HPDE6-E6E7 (cell line): ENCODE data around the gene TMCO6.
A peak's percentile ranks its signal among the peaks of the same experiment; 100 is the strongest.
"Not testable (repeated sequence)": the region's sequence is repeated elsewhere in the genome, so short reads cannot be mapped to it uniquely, and the experiment has no call there.

ENCODE experiments used
- DNase-seq: peaks from one replicate; pipeline ENCODE4 v3.0.0; 2011; ENCODE audit warnings: missing footprints; ENCODE audit errors: extremely low spot score

The TMCO6 gene

DNA sequence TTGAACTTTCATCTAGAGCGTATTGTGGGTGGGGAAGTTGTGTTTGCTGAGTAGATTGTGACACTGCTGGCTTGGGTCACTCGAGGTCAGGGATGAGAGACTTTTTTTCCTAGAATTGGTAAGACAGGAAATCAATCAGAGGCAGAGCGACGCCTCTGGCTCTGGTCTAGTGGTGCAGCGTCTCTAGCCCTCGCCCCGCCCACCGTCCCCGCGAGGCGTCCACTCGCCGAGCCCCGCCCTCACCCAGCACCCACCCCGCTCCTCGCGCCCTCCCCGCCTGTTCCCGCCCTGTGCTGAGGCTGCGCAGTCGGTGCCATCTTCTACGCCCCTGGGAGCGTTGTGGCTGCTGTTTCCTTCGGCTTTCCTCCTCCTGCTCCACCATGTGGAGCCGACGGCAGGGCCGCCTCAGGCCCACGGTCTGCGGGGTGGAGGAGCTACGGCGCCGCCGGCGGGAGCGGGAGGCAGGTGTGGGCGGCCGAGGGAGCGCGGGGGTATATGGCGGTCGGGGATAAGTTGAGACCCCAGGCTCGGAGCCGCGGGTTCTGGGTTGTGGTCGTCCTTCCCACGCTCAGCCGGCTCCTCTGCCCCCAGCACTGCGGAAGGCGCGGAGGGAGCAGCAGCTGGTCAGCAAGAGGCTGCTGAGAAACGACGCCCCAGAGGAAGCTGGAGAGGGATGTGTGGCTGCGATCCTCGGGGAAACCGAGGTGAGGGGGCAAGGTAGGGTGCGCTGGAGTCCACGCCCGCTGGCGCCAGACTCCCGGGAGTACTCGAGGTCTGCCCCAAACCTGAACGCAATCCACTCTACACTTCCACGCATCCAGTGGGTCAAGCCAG lies at the start of gene TMCO6:
TSS of gene TMCO6 (plus strand) at position 304 of the 834 bp plus-strand sequence. CDS start at position 381, 77 bp downstream.
- peak; percentile 98 for DNase-seq

DNA sequence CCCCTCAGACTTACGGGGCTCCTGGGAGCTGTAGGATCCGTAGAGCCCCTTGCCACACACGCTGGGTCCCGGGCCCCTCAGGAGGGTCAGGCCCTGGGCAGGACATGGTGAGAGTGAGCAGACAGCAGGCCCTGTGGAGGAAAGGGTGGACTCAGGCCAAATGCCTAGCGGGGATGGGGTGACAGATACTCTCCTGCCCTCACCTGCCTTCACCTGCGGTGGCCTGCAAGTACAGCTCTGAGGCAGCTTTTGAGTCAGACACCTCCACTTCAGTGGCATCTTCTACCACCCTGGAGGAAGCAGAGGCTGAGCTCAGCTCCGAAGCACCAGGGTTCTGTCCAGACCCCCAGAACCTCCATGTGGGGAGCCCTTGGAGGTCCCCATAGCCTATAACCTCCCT lies 48.4 kb upstream of the TMCO6 start:
- DNase-seq, result no peak

DNA sequence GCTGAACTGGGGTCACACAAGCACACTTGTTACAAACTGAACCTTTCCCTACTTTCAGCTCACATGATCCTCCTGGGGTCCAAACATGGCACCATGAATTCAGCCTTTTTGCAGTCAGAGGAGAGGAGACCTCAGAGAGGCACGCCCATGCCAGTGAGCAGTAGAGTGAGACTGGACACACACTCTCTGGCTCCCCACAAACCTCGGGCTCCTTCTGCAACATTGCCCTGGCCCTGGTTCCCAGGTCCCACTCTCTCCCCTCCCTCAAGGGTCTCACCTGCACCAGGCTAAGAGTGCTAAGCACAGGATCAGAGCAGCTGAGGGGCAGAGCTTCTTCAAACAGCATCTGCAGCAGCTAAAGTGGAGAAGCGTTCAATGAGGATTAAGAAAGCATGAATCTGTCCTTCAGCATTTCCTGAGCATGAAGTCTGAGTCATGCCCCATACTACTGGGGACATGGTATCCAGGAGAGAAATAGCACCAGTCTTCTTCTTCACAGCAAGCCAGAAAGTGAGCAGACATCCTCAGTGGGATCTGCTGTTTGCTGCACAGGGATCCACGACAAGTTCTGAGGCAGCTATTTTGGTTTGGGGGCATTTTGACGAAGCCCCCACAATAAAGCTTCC lies 47.4 kb upstream of the TMCO6 start:
- peak; percentile 56 for DNase-seq

DNA sequence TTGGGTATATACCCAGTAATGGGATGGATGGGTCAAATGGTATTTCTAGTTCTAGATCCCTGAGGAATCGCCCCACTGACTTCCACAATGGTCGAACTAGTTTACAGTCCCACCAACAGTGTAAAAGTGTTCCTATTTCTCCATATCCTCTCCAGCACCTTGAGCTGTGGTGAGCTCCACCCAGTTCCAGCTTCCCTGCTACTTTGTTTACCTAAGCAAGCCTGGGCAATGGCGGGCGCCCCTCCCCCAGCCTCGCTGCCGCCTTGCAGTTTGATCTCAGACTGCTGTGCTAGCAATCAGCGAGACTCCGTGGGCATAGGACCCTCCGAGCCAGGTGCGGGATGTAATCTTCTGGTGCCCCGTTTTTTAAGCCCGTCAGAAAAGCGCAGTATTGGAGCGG lies 46.2 kb upstream of the TMCO6 start:
- not testable (repeated sequence) for DNase-seq

DNA sequence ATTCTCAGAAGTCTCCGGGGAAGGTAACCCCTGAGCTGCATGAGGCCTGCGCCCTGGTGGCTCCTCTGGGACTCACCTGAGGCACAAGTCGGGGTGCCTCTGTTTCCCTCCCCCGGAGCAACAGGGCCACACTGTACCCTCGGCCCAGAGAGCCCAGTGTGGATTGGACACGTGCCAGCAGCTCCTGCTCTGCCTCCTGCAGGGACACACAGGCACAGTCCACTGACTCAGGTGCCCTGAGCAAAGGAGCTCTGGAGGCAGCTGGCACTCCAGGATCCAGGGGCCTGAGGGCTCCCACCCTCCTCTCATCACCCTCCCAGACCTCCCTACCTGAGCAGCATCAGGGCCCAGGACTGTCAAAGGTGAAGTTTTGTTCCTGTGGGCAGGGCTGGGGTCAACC lies 45.1 kb upstream of the TMCO6 start:
- DNase-seq, result no peak

DNA sequence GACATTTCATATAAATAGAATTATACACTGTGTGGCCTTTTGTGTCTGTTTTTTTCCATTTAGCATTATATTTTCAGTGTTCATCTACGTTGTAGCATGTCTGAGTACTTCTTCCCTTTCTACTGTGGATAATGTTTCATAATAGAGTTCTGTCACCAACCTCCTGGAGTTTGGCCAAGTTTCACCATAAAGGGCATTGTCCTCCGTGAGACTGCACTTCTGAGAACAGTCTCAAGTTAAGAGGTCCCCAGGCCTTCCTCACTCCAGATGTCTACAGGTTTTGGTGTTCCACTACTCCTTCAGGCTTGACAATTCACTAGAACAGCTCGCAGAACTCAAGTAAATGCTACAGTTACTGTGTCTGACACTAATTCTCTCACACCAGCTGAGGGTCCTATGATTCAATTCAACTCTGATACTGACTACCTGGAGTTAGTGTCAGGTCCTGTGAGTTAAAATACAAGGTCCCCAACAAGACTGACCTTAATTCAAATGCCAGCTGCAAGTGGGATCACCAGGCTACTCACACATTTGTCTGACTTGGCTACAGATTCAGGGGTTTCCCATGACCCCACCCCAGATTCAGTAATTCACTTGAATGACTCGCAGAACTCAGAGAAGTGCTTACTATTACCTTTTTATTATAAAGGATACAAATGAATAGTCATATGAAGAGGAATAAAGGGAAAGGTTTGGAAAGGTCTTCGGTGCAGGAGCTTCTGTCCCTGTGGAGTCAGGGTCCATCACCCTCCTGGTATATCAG lies 43.5 kb upstream of the TMCO6 start:
- DNase-seq, result no peak

DNA sequence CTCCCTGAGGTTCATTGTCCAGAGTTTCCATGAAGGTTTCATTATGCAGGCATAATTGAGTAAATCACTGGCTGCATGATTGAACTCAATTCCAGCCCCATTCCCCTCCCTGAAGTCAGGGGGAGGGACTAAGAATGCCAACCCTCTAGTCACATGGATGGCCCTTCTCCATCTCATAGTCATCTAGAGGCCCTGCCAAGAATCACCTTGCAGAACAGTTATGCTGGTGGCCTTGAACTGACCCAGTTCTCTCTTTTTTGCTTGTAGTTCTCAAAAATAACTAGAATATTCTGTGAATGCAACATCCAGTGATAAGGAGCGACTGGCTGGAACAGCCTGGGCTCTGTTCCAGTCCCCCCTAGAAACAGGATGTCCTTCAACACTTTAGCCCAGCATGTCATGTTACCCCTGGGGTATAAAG lies 42.9 kb upstream of the TMCO6 start:
- no peak for DNase-seq

DNA sequence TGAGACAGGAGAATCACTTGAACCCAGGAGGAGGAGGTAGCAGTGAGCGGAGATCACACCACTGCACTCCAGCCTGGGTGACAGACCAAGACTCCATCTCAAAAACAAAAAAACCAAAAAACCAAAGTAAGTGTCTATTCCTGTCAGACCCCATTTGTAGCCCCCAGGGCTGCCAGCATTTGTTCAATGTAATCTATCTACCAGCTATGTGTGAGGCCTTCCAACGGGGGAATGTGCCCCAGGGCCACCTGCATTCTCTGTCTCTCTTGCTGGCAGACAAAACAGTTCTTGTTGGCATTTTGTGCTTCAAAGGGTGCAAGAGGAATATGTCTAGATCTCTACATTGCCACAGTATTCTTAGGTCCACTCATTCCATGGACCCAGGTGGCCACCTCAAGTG lies 40.4 kb upstream of the TMCO6 start:
- no peak for DNase-seq

DNA sequence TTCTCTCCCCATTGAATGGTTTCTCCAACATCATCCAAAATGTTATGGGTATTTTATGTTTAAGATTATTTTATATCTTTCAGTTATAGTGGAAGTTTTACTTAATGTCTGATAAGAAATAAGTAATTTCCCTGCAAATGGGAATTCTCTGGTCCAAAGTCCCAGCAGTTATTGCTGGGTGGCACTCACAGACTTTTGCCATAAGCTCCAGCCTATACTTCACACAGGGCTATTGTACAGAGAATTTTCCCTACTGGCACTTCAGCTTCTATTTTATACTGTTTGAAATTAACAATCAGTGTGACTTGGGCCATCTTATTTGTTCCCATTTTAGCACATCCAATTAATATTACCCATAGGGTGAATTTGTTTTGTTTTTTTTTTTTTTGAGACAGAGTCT lies 39.2 kb upstream of the TMCO6 start:
- DNase-seq, result no peak

DNA sequence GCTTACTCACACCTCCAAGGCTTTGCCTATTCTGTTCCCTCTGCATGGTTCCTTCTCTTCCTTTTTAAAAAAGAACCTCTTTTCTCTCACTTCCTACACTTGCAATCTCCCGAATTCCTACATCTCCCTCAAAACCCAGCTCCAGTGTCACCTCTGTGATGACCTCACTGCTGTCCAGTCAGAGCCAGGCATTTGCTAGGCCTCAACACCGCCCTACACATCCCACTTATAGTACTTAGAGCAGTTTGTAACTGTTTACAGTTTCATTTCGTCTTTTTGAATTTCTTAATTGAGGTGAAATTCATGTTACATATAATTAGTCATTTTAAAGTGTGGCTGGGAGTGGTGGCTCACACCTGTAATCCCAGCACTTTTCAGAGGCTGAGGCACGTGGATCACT lies 37.1 kb upstream of the TMCO6 start:
- DNase-seq, result no peak

DNA sequence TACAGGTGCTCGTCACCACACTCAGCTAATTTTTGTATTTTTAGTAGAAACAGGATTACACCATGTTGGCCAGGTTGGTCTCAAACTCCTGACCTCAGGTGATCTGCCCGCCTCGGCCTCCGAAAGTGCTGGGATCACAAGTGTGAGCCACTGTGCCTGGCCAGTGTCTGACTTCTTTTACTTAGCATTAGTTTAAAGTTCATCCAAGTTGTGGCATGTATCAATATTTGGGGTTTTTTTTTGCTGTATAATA lies 35.9 kb upstream of the TMCO6 start:
- not testable (repeated sequence) for DNase-seq

DNA sequence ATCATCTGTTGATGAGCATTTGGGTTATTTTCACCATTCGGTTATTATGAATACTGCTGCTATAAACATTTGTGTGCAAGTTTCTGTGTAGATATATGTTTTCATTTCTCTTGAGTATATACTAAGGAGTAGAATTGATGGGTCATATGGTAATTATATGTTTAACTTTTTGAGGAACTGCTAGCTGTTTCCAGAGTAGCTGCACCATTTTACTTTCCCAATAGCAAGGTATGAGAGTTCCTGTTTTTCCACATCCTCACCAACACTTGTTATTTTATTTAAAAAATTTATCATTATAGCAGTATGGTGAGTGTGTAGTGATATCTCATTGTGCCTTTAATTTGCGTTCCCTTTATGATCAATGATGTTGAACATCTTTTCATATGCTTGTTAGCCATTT lies 35.5 kb upstream of the TMCO6 start:
- DNase-seq, result no peak

DNA sequence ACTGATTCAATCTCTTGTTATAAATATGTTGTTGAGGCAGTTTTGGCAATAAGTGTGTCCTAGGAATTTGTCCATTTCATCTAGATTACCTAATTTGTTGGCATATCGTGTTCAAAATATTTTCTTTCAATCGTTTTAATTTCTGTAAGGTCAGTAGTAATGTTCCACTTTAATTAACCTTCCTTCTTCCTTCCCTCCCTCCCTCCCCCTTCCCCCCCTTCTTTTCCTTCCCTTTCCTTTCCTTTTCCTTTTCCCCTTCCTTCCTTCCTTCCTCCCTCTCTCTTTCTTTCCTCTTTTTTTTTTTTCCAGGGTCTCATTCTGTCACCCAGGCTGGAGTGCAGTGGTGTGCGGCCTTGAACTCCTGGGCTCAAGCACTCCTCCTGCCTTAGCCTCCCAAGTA lies 33.4 kb upstream of the TMCO6 start:
- no peak for DNase-seq

DNA sequence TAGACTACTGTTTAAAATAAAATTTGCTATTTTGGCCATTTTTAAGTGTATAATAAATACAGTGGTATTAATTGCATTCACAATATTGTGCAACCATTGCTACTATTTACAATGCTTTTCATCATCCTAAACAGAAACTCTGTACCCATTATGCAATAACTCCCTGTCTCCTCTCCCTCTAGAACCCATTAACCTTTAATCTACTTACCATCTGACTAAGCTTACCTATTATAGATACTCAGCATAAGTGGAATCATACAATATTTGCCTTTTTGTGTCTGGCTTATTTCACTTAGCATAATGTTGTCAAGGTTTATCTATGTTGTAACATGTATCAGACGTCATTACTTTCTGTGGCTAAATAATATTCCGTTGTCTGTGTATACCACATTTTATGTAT lies 32.2 kb upstream of the TMCO6 start:
- no peak for DNase-seq

DNA sequence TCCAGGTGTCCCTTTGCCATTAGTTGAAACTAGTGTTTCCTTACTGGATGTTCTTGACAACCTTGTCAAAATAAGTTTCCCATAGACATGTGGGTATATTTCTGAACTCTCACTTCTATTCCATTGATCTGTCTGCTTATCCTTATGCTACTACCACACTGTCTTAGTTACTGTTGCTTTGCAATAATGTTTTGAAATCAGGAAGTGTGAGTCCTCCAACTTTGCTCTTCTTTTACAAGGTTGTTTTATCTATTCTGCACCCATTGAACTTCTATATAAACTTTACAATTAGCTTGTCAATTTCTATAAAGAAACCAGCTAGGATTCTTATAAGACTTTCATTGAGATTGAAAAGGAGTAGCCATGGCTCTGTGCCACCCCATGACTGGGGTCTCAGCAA lies 30.5 kb upstream of the TMCO6 start:
- DNase-seq, result no peak

DNA sequence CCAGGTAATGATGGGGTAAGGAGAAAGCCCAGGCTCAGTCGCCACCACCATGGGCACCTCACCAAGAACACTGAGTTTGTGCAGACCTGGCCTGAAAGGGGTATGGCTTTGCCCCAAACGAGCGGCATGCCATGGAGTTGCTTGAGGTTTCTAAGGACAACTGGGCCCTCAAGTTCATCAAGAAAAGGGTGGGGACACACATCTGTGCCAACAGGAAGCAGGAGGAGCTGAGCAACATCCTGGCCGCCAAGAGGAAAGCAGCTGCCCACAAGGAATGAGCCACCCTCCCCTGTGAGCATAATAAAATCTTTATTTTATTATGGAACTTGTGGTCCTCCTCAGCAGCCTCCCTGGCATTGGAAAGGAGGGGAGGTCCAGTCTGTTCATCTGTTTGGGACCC lies 30.1 kb upstream of the TMCO6 start:
- no peak for DNase-seq

DNA sequence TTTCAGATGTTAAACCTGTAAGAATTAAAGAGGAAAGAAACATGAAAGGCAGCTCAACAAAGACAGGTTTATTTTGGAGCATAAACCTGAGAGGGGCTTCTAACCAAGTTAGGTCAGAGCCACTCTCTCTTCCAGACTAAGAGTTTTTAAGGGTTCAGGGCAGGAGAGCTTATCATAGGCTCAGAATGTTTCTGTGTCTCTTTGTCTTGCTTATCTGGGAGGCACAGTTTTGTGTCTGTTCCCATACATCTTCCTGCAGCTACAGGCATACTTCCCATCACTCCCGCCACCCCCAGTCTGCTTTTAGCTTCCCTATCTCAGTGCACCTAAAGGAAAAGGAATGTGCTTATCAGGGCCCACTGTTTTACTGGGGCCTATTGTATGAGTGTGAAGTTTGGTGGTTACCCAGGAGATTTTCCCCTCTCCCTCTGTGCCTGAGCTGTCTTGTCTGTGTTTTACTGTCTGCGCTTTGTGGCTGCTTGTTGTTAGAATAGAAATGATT lies 28.2 kb upstream of the TMCO6 start:
- DNase-seq, result no peak

DNA sequence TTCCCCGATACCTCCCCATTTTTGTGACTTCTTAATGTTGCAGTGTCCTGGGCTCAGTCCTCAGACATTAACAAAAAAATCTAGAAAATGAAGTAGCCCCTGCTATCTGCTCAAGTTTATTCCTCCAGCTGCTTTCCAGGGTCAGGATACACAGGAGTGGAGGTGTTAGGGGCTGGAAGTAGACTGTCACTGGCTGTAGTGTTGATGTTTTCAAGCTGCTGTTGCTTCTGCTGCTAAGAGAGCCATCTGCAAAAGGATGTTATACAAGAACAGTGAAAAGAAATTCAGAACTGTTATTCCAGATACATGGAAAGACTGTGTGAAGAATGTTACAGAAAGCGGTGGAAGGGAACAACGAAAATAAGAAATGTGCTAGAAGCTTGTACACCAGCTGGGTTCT lies 16.9 kb upstream of the TMCO6 start:
- no peak for DNase-seq

DNA sequence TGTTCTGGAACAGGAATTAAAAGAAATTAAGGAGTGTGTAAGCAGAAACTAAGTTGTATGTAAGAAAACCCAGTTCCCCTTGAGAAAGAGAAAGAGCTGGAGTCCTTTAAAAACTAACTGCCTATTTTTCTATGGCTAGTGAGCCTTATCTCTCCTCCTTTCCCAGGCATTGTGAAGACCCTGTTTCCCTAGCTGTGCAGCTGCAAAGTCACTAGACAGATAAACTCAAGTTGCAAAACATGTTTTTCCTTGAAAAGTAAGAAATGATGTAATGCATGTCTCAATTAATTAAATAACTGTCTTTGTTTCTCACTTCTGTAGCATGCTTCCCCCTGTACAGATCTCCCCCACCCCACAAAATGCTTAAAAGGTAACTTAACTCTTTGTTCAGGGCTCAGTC lies 16.2 kb upstream of the TMCO6 start:
- not testable (repeated sequence) for DNase-seq

DNA sequence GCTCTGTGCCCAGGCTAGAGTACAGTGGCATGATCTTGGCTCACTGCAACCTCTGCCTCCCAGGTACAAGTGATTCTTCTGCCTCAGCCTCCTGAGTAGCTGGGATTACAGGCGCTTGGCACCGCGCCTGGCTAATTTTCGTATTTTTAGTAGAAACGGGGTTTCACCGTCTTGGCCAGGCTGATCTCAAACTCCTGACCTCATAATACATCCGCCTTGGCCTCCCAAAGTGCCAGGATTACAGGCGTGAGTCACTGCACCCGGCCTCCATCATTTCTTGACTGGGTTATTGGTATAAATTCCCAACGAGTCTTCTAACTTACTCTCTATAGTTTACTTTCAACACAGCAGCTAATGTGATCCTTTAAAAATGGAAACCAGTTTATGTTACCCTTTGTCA lies 14.4 kb upstream of the TMCO6 start:
- not testable (repeated sequence) for DNase-seq

DNA sequence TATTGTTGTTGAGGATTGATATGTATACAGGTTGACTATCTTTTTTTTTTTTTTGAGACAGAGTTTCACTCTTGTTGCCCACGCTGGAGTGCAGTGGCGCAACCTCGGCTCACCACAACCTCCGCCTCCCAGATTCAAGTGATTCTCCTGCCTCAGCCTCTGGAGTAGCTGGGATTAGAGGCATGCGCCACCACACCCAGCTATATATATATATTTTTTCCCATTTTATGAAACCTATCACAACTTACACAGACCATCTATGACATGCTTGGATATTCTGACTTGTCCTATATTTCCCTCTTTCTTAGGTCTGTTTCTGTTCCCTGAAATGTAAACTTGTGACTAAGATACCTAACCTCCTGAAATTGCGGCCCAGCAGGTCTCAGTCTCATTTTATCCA lies 11.3 kb upstream of the TMCO6 start:
- no peak for DNase-seq

DNA sequence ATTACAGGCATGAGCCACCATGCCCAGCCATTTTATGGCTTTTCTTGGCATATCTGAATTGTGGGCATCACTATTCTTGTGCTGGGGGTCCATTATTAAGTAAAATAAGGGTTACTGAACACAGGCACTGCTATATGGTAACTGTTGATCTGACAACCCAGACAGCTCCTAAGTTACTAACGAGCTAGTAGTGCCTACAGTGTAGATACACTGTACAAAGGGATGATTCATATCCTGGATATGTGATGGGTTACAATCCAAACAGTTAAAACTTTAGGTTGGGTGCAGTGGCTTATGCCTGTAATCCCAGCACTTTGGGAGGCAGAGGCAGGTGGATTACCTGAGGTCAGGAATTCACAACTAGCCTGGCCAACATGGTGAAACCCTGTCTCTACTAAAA lies 10.5 kb upstream of the TMCO6 start:
- no peak for DNase-seq
